Left ventricle myocardium inferior (tissue), 1 donor: ENCODE data around the gene KCTD21. TPM values are rescaled to one million over a fixed set of nuclear protein-coding genes. Genes with fewer than 3 reads are reported as not detected.

Experiments used
- DNase-seq: peaks from one replicate; pipeline ENCODE4 v3.0.0-alpha.2; 2020
- H3K27ac ChIP-seq: fragments of 200-600 bp; replicated peaks from 2 replicates; pipeline ENCODE4 v1.8.0; 2021
- H3K27me3 ChIP-seq: fragments of 200-600 bp; 2 replicates; pipeline ENCODE4 v1.8.0; 2021; ENCODE audit warnings: low read depth
- H3K36me3 ChIP-seq: fragments of 200-600 bp; 2 replicates; pipeline ENCODE4 v1.8.0; 2021
- H3K4me1 ChIP-seq: fragments of 200-600 bp; 2 replicates; pipeline ENCODE4 v1.8.0; 2021
- H3K4me3 ChIP-seq: fragments of 200-600 bp; 2 replicates; pipeline ENCODE4 v1.8.0; 2021; ENCODE audit warnings: mild to moderate bottlenecking, moderate library complexity
- H3K9me3 ChIP-seq: fragments of 200-600 bp; replicated peaks from 2 replicates; pipeline ENCODE4 v1.8.0; 2021
- intact Hi-C: fragments of 100-400 bp; cut with micrococcal nuclease; formaldehyde crosslinking; loops from one replicate; pipeline ENCODE4 v1.11.0; 2022
- total RNA-seq: library from RNA; stranded (reverse); fragmentation: NEBNext Ultra II Directional; extraction: Animal tissue kit (Norgen Biotek cat#: 25700); gene quantifications from one replicate; pipeline ENCODE4 v1.2.1, GENCODE V29; 2021
- TF ChIP-seq, protein P1 (sequence below): fragments of 200-600 bp; IDR thresholded peaks from 2 replicates; pipeline ENCODE4 v1.8.0; 2021; ENCODE audit warnings: antibody characterized with exemption, mild to moderate bottlenecking, borderline replicate concordance
- donor health status: DM: no; HTN: yes; CAD: no; lungs with severe emphysema.

The KCTD21 gene
- total RNA-seq, 1 donor from 2014 or later, result 8.6 TPM

DNA sequence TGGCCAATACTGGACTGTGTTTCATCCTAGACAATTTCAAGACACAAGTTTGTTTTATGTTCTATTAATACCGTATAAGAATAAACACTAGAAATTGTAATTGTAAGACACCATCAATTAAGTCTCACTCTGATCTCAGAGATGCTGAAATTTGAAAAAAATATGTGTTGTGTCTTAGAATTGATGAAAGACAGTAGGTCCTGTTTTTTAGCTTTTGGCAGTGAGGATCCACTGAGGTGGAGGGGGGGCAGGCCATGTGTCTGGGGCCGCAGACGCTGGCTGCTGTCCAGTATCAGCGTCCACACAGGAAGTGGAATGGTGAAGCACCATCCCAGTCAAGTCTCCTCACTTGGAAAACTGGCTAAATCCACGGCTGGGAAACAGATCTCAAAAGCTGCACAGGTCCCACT lies 26.5 kb downstream of the KCTD21 start:
- no peak overlapping the region for H3K27ac ChIP-seq
- intact Hi-C loops, result no loop called here
- no peak overlapping the region for H3K4me3 ChIP-seq
- TF ChIP-seq, protein P1, sequence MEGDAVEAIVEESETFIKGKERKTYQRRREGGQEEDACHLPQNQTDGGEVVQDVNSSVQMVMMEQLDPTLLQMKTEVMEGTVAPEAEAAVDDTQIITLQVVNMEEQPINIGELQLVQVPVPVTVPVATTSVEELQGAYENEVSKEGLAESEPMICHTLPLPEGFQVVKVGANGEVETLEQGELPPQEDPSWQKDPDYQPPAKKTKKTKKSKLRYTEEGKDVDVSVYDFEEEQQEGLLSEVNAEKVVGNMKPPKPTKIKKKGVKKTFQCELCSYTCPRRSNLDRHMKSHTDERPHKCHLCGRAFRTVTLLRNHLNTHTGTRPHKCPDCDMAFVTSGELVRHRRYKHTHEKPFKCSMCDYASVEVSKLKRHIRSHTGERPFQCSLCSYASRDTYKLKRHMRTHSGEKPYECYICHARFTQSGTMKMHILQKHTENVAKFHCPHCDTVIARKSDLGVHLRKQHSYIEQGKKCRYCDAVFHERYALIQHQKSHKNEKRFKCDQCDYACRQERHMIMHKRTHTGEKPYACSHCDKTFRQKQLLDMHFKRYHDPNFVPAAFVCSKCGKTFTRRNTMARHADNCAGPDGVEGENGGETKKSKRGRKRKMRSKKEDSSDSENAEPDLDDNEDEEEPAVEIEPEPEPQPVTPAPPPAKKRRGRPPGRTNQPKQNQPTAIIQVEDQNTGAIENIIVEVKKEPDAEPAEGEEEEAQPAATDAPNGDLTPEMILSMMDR, result no peak
- no peaks in the 10 kb centered on the region for H3K27me3 ChIP-seq
- DNase-seq, result peak; percentile 38
- H3K36me3 ChIP-seq, result no peaks in the 10 kb centered on the region
- no peaks in the 10 kb centered on the region for H3K9me3 ChIP-seq
- peaks cover 32% of the 10 kb centered on the region for H3K4me1 ChIP-seq

DNA sequence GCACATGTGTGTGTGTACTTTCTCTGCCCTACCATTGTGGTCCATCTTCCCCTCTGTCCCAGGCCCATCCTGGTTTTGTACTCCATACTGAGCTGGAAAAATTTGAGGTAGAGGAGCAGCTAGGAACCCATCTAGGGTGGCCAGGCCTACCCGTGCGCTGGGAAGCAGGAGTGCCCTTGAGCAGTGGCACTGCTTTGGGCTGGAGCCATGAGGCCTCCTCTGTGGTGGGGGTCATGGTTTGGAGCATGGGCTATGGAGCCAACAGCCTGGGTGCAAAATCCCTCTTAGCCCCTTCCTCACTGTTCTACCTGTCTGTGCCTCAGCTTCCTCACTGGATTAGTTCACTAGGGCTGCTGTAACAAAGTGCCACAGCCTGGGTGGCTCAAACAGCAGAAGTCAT lies 27.1 kb downstream of the KCTD21 start:
- H3K27ac ChIP-seq, result no peak overlapping the region
- TF ChIP-seq, protein P1, result no peak
- intact Hi-C loops, result no loop called here
- H3K4me1 ChIP-seq, result peaks cover 25% of the 10 kb centered on the region
- H3K9me3 ChIP-seq, result no peaks in the 10 kb centered on the region
- no peaks in the 10 kb centered on the region for H3K36me3 ChIP-seq
- H3K4me3 ChIP-seq, result no peak overlapping the region
- H3K27me3 ChIP-seq, result no peaks in the 10 kb centered on the region
- no peak for DNase-seq

DNA sequence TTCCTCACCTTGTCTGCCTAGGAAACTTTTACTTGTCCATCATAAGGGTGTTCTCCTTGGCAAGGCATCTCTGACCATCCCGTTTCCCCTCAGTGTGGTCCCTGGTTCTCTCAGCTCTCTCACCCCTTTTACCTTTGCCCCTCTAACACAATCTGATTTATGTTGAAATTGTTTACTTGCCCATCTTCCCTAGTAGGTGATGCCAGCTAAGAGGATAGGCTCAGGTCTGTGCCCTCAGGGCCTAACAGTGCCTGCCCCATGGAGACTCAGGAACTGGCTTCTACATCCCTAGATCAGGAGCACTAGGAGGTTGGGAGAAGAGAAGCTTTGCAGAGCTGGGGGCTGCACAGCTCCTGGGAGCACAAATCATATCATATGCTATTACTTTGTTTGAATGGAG lies 27.9 kb downstream of the KCTD21 start:
- Histone ChIP-seq H3K4me3 (no peak overlapping the region), H3K27ac (no peak overlapping the region), H3K36me3 (no peaks in the 10 kb centered on the region), H3K4me1 (peaks cover 22% of the 10 kb centered on the region), H3K9me3 (no peaks in the 10 kb centered on the region), H3K27me3 (no peaks in the 10 kb centered on the region)
- TF ChIP-seq, protein P1, result no peak
- intact Hi-C loops, result no loop called here
- DNase-seq, result no peak

DNA sequence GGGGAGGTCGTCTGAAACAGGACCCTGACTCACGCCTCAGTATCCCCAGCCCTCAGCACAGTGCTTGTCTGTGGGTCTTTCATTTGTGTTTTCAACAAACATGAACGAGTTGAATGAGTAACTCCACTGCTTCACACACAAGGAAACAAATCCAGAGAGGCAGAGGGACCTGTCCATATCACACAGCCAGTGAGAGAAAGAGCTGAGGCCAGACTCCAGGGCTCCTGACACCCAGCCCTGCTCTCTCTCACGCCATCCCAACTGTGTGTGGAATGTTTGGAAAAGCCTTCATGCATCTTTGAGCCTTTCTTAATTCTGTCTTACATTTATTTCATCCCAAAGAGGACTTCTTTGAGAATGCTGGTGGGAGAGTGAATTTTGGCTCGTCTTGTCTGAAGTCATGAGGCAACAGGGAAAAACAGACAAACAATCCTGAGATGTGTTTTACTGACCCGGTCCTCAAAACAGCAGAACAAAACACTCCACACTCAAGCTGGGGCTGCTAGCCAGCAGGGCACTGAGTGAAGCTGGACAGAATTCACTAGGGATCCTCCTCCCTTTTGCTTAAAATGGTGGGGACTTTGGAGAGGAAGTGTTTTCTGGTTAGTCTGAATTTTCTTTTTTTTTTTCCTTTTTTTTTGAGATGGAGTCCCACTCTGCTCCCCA lies 29.3 kb downstream of the KCTD21 start:
- Histone ChIP-seq H3K27me3 (no peaks in the 10 kb centered on the region), H3K9me3 (no peaks in the 10 kb centered on the region), H3K4me3 (no peak overlapping the region), H3K27ac (peak overlapping the region; percentile 12), H3K4me1 (peaks cover 19% of the 10 kb centered on the region), H3K36me3 (no peaks in the 10 kb centered on the region)
- intact Hi-C loops, result no loop called here
- TF ChIP-seq, protein P1, result no peak
- DNase-seq, result no peak

DNA sequence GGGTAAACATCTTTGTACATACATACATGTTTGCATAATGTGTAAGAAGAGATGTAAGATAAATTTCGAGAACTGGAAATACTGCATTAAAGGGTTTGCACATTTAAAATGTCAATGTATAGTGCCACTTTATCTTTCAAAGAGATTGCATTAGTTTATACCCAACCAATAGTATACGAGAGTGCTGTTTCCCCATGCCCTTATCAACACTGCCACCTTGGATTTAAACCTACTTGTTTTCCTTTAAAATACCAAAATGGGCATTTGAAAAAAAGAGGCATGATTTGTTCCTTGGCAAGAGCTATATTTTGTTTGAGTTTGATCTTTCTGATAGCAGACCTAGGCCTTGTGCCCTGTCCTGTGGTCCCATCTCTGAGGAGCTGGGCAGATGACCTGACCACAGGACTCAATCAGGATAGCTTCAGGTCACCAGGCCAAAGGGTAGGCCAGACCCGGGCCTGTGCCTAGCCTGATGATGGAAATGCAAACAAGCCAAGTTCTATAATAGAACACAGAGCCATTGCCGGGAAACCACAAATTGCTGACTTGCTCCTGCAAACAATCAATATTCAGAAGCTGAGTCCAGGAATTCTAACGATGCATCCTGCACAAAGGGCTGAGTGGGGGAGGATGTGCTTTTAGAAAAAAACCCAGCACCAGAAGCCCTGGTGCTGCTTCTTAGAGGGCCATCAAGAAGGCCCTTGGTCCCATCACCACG lies 32.1 kb downstream of the KCTD21 start:
- TF ChIP-seq, protein P1, result no peak
- Histone ChIP-seq H3K4me1 (peaks cover 3% of the 10 kb centered on the region), H3K9me3 (no peaks in the 10 kb centered on the region), H3K4me3 (no peak overlapping the region), H3K27me3 (no peaks in the 10 kb centered on the region), H3K36me3 (no peaks in the 10 kb centered on the region), H3K27ac (no peak overlapping the region)
- no peak for DNase-seq
- intact Hi-C loops, result no loop called here
